GM12878 (cell line): Measurements from ENCODE around the gene TUBB. TPM values are rescaled to one million over a fixed set of nuclear protein-coding genes. Genes with fewer than 3 reads are reported as not detected.

Experiments used
- ATAC-seq: fragments of 200-7000 bp; cut with Tn5 transposase; 3 replicates; pipeline ENCODE4 v1.9.1; 2020; ENCODE audit warnings: mild to moderate bottlenecking, moderate library complexity
- BruUV-seq: library from RNA; stranded (reverse); fragments of 400-500 nt; replicated peaks from 2 replicates; lab custom pipeline; 2021; lab: Mats Ljungman, UMichigan
- CTCF ChIA-PET: fragments of 300-600 bp; sonication (Branson Sonifier 250); formaldehyde crosslinking; extraction: SDS; loops from one replicate; lab custom pipeline; 2021; ENCODE audit warnings: inconsistent platforms; lab: Yijun Ruan, JAX
- POLR2A ChIA-PET: fragments of 350-600 bp; formaldehyde crosslinking; extraction: SDS; loops from one replicate; lab custom pipeline; 2021; ENCODE audit warnings: inconsistent platforms; lab: Charles Lee
- RAD21 ChIA-PET: fragments of 300-600 bp; sonication (Branson Sonifier 250); formaldehyde crosslinking; loops from one replicate; lab custom pipeline; 2023; ENCODE audit warnings: antibody characterized with exemption; ENCODE audit not compliant: unreplicated experiment; lab: Charles Lee
- SMC1A ChIA-PET: fragments of 300-600 bp; sonication (Branson Sonifier 250); formaldehyde crosslinking; loops from one replicate; lab custom pipeline; 2023; ENCODE audit not compliant: unreplicated experiment, uncharacterized antibody; lab: Charles Lee
- DNase-seq: peaks from one replicate; pipeline ENCODE4 v3.0.0-alpha.2; 2011; ENCODE audit warnings: low read depth, low spot score
- FAIRE-seq: peaks from 3 replicates; lab custom pipeline; 2011; peaks lifted over from hg19 to GRCh38; lab: Jason Lieb, UNC
- H2AFZ ChIP-seq: 2 replicates; pipeline ENCODE4 v1.6.0; 2011; ENCODE audit warnings: low read depth, low read length, control low read depth; ENCODE audit not compliant: control insufficient read depth
- H3K27ac ChIP-seq: 2 replicates; pipeline ENCODE4 v1.5.1; 2011; ENCODE audit warnings: control low read depth; ENCODE audit not compliant: control insufficient read depth, insufficient read depth
- H3K27me3 ChIP-seq, 2 experiments: replicated peaks in 1 of 2; 2 replicates each; pipeline versions ENCODE4 v1.6.0 to v1.6.1; 2011; ENCODE audit warnings: low read length in 1 of 2; ENCODE audit not compliant: control insufficient read depth in 2 of 2, insufficient read depth in 2 of 2
- H3K36me3 ChIP-seq, 2 experiments: 2 replicates each; pipeline ENCODE4 v1.5.1; 2011; ENCODE audit warnings: low read length in 1 of 2; ENCODE audit not compliant: control insufficient read depth in 2 of 2, insufficient read depth in 2 of 2
- H3K4me1 ChIP-seq: 2 replicates; pipeline ENCODE4 v1.6.1; 2011; ENCODE audit warnings: mild to moderate bottlenecking, low read length, moderate library complexity, mixed read lengths; ENCODE audit not compliant: control insufficient read depth, insufficient read depth
- H3K4me2 ChIP-seq: 2 replicates; pipeline ENCODE4 v1.6.0; 2011; ENCODE audit warnings: control low read depth; ENCODE audit not compliant: control insufficient read depth, insufficient read depth
- H3K4me3 ChIP-seq: fragments of 200-600 bp; sonication (generic); 2 replicates; pipeline ENCODE4 v1.5.1; 2016
- H3K79me2 ChIP-seq: 2 replicates; pipeline ENCODE4 v1.6.0; 2011; ENCODE audit warnings: low read length; ENCODE audit not compliant: control insufficient read depth, insufficient read depth
- H3K9ac ChIP-seq: 2 replicates; pipeline ENCODE4 v1.8.0; 2011; ENCODE audit warnings: low read length, control low read depth, mixed read lengths; ENCODE audit not compliant: control insufficient read depth, insufficient read depth
- H3K9me3 ChIP-seq: replicated peaks from 3 replicates; pipeline ENCODE4 v1.5.1; 2011; ENCODE audit warnings: mild to moderate bottlenecking, low read length; ENCODE audit not compliant: control insufficient read depth, insufficient read depth
- H4K20me1 ChIP-seq: 2 replicates; pipeline ENCODE4 v1.6.0; 2011; ENCODE audit not compliant: control insufficient read depth, insufficient read depth
- CBX5 ChIP-seq: sonication (generic); IDR thresholded peaks from 2 replicates; pipeline ENCODE4 v1.6.1; 2016; ENCODE audit warnings: low read depth, moderate library complexity, mild to moderate bottlenecking, inconsistent platforms
- CHD2 ChIP-seq: IDR thresholded peaks from 2 replicates; pipeline ENCODE4 v1.6.1; 2011; ENCODE audit warnings: low read depth, low read length, improper control_type of control experiment, borderline replicate concordance
- EED ChIP-seq: sonication (generic); IDR thresholded peaks from 2 replicates; pipeline ENCODE4 v1.6.1; 2016; ENCODE audit warnings: antibody characterized with exemption, low read depth
- ELK1 ChIP-seq: IDR thresholded peaks from 2 replicates; pipeline ENCODE4 v1.6.1; 2012; ENCODE audit warnings: low read depth, low read length, improper control_type of control experiment
- GABPA ChIP-seq: IDR thresholded peaks from 2 replicates; pipeline ENCODE4 v1.6.1; 2014; ENCODE audit warnings: antibody characterized with exemption, low read depth, mild to moderate bottlenecking, inconsistent platforms
- MTA2 ChIP-seq: fragments of 450-650 bp; IDR thresholded peaks from 2 replicates; pipeline ENCODE4 v1.6.1; 2016; ENCODE audit warnings: low read depth, mild to moderate bottlenecking, moderate library complexity
- NFIC ChIP-seq: IDR thresholded peaks from 2 replicates; pipeline ENCODE4 v1.6.1; 2012; ENCODE audit warnings: low read depth, mild to moderate bottlenecking, inconsistent platforms, low read length, moderate library complexity
- NFYB ChIP-seq: IDR thresholded peaks from 2 replicates; pipeline ENCODE4 v1.6.1; 2011; ENCODE audit warnings: low read depth, mild to moderate bottlenecking, low read length, improper control_type of control experiment, moderate library complexity; ENCODE audit not compliant: insufficient read depth
- POLR2AphosphoS5 ChIP-seq: IDR thresholded peaks from 2 replicates; pipeline ENCODE4 v1.6.1; 2011; ENCODE audit warnings: mild to moderate bottlenecking, low read length, inconsistent platforms
- SPI1 ChIP-seq: IDR thresholded peaks from 2 replicates; pipeline ENCODE4 v1.6.1; 2011; ENCODE audit warnings: low read depth, mild to moderate bottlenecking, low read length, moderate library complexity, borderline replicate concordance; ENCODE audit not compliant: insufficient read depth
- SRF ChIP-seq, 2 experiments: IDR thresholded peaks; 2 replicates each; pipeline ENCODE4 v1.6.1; 2011; ENCODE audit warnings: low read depth in 2 of 2, low read length in 2 of 2, mild to moderate bottlenecking in 1 of 2, moderate library complexity in 1 of 2
- TCF7 ChIP-seq: IDR thresholded peaks from 2 replicates; pipeline ENCODE4 v1.6.1; 2014; ENCODE audit warnings: antibody characterized with exemption, borderline replicate concordance
- ZSCAN29 ChIP-seq: fragments of 450-650 bp; IDR thresholded peaks from 2 replicates; pipeline ENCODE4 v1.6.1; 2017; ENCODE audit warnings: mild to moderate bottlenecking, moderate library complexity
- WGBS: methylation state at CpG from one replicate; pipeline ENCODE4 v1.1.6; 2016; ENCODE audit warnings: low lambda C conversion rate; ENCODE audit not compliant: insufficient replicate concordance, insufficient coverage; ENCODE audit errors: missing lambda C conversion rate; 5-methylcytosine and 5-hydroxymethylcytosine counted together
- in situ Hi-C: fragments of 300-500 bp; cut with MboI; formaldehyde crosslinking; loops from 9 replicates; pipeline ENCODE4 v1.14.3; 2018; ENCODE audit warnings: mixed read lengths
- intact Hi-C: fragments of 100-400 bp; cut with micrococcal nuclease; formaldehyde crosslinking; loops from one replicate; pipeline ENCODE4 v1.14.2; 2022; ENCODE audit not compliant: unreplicated experiment
- polyA plus RNA-seq, 11 experiments: library from polyadenylated mRNA; depleted of rRNA in 4 of 11; unstranded in 6 of 11; stranded (reverse) in 5 of 11; fragments of >200 nt; fragmentation: Nextera tagmentation in 4 of 11; fragmentation: Illumina TruSeq in 1 of 11; extraction: Ambion mirVana in 4 of 11; extraction: Trizol in 1 of 11; gene quantifications; 1 replicate in 1 of 11; 2 replicates in 10 of 11; pipeline versions ENCODE4 v1.2.1 to v1.2.3, GENCODE V29; 2011 to 2016; ENCODE audit warnings: inconsistent platforms in 2 of 11, missing spikeins in 2 of 11, low read depth in 1 of 11
- total RNA-seq, 4 experiments: library from RNA; depleted of rRNA in 3 of 4; stranded (reverse); fragments of >200 nt in 3 of 4; fragmentation: Illumina TruSeq in 1 of 4; extraction: Trizol in 1 of 4; gene quantifications; 2 replicates each; pipeline versions ENCODE4 v1.2.1 to v1.2.3, GENCODE V29; 2013 to 2021
- TF ChIP-seq, protein P1 (sequence below): fragments of 450-650 bp; IDR thresholded peaks from 2 replicates; pipeline ENCODE4 v1.6.1; 2017; ENCODE audit warnings: low read depth, mild to moderate bottlenecking, moderate library complexity
- TF ChIP-seq, protein P2 (sequence below): fragments of 450-650 bp; IDR thresholded peaks from 2 replicates; pipeline ENCODE4 v1.6.1; 2017; ENCODE audit warnings: mild to moderate bottlenecking, moderate library complexity

TUBB gene
- total and polyA plus RNA-seq, 10 of the 15 experiments (the other 5 are each of a cell fraction or from before 2014, with no cell fraction given), result 1,039 to 3,052 (median 1,656) TPM

DNA sequence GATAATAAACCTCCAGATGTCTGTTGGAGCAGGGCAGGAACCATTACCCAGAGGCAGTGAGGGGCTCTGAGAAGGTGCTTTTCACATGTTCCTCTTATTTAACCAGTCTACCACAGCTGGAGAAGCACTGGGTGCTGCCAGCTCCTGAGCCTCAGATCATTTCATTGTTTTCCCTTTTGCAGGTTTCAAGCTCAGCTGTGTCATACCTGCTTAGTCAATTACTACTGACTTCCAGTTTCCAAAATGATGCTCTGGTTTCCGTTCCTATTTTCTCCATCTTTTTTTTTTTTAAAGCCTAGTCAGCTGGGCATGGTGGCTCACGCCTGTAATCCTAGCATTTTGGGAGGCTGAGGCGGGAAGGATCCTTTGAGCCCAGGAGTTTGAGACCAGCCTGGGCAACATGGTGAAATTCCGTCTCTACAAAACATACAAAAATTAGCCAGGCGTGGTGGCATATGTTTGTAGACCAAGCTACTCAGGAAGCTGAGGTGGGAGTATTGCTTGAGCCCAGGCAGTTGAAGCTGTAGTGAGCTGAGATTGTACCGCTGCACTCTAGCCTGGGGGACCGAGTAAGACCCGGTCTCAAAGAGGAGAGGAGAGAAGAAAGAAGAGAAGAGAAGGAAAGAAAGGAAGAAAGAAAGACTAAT, 15.6 kb downstream of the TUBB start:
- ChIA-PET CTCF (interaction anchor here (0.6 to 22.7 kb wide), 16 partner anchors 9 to 254 kb away, joined by 3 to 487 read pairs (median 4); partner anchors contain the start of gene IER3), RAD21 (interaction anchor here (0.7 to 12.8 kb wide), 24 partner anchors 9 to 351 kb away, joined by 3 to 232 read pairs (median 5); partner anchors contain the start of genes DHX16, MDC1 and VARS2), POLR2A (interaction anchor here (0.9 to 9.4 kb wide), 19 partner anchors 9 to 148 kb away, joined by 3 to 89 read pairs (median 5); partner anchors contain the start of genes DDR1, NRM and TUBB), SMC1A (interaction anchor here (0.6 to 10.0 kb wide), 23 partner anchors 10 to 210 kb away, joined by 3 to 122 read pairs (median 6); partner anchors contain the start of genes MRPS18B and NRM)
- intact Hi-C loops, result loop anchor here (2.0 to 5.0 kb wide), 2 partner anchors 141 to 193 kb away; no protein-coding TSS in a partner anchor
- FAIRE-seq (peak; percentile 59), DNase-seq (peak; percentile 74), ATAC-seq (peak; percentile 59)
- peaks cover 6% of the 10 kb centered on the region for H3K79me2 ChIP-seq
- H3K4me1 ChIP-seq, result peaks cover 32% of the 10 kb centered on the region
- peaks cover 5% of the 10 kb centered on the region; the same call in 2 of the 3 replicates for H3K9me3 ChIP-seq
- no peaks in the 10 kb centered on the region for H4K20me1 ChIP-seq
- in situ Hi-C loops, result no loop called here
- no peaks in the 10 kb centered on the region for H3K27me3 ChIP-seq
- peaks cover 6 to 14% of the 10 kb centered on the region in 2 experiments for H3K36me3 ChIP-seq
- H3K9ac ChIP-seq, result peak overlapping the region; percentile 16
- H3K27ac ChIP-seq, result peak overlapping the region; percentile 91
- H2AFZ ChIP-seq, result no peak overlapping the region
- no TSS peak for BruUV-seq
- H3K4me2 ChIP-seq, result peak overlapping the region; percentile 71
- WGBS, result 4% methylated on average over 8 of the region's 8 CpGs
- H3K4me3 ChIP-seq, result 0 out of 2 replicates have a peak overlapping the region, but pooled peaks have one; percentile 62
- TF ChIP-seq MTA2 (no peak; the same call in 1 of the 2 replicates), POLR2AphosphoS5 (no peak), SPI1 (peak; percentile 79), GABPA (0 out of 2 replicates have a peak, but pooled peaks have one; percentile 10), TCF7 (0 out of 2 replicates have a peak, but pooled peaks have one; percentile 28), NFIC (peak; percentile 72), CHD2 (no peak), SRF (IDR thresholded peaks at IDR 0.05; ENCODE audit: low read depth in 2 of 2, low read length in 2 of 2) (no peak), NFYB (no peak), ELK1 (no peak), ZSCAN29 (no peak), EED (peak; percentile 93), CBX5 (no peak)
- TF ChIP-seq, protein P1, sequence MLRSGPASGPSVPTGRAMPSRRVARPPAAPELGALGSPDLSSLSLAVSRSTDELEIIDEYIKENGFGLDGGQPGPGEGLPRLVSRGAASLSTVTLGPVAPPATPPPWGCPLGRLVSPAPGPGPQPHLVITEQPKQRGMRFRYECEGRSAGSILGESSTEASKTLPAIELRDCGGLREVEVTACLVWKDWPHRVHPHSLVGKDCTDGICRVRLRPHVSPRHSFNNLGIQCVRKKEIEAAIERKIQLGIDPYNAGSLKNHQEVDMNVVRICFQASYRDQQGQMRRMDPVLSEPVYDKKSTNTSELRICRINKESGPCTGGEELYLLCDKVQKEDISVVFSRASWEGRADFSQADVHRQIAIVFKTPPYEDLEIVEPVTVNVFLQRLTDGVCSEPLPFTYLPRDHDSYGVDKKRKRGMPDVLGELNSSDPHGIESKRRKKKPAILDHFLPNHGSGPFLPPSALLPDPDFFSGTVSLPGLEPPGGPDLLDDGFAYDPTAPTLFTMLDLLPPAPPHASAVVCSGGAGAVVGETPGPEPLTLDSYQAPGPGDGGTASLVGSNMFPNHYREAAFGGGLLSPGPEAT, result peak; percentile 80
- TF ChIP-seq, protein P2, sequence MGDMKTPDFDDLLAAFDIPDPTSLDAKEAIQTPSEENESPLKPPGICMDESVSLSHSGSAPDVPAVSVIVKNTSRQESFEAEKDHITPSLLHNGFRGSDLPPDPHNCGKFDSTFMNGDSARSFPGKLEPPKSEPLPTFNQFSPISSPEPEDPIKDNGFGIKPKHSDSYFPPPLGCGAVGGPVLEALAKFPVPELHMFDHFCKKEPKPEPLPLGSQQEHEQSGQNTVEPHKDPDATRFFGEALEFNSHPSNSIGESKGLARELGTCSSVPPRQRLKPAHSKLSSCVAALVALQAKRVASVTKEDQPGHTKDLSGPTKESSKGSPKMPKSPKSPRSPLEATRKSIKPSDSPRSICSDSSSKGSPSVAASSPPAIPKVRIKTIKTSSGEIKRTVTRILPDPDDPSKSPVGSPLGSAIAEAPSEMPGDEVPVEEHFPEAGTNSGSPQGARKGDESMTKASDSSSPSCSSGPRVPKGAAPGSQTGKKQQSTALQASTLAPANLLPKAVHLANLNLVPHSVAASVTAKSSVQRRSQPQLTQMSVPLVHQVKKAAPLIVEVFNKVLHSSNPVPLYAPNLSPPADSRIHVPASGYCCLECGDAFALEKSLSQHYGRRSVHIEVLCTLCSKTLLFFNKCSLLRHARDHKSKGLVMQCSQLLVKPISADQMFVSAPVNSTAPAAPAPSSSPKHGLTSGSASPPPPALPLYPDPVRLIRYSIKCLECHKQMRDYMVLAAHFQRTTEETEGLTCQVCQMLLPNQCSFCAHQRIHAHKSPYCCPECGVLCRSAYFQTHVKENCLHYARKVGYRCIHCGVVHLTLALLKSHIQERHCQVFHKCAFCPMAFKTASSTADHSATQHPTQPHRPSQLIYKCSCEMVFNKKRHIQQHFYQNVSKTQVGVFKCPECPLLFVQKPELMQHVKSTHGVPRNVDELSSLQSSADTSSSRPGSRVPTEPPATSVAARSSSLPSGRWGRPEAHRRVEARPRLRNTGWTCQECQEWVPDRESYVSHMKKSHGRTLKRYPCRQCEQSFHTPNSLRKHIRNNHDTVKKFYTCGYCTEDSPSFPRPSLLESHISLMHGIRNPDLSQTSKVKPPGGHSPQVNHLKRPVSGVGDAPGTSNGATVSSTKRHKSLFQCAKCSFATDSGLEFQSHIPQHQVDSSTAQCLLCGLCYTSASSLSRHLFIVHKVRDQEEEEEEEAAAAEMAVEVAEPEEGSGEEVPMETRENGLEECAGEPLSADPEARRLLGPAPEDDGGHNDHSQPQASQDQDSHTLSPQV, result no peak
